ENCODE data around the gene SPAG6. TPM values are rescaled to one million over a fixed set of nuclear protein-coding genes. Genes with fewer than 3 reads are reported as not detected.

Gene SPAG6
- total RNA-seq, 1 donor from 2014 or later, result 10.4 TPM

GRCh38 chr10:22453320-22453719 is 108.0 kb downstream of the SPAG6 start:
- Histone ChIP-seq H3K36me3 (no peaks in the 10 kb centered on the region), H3K27me3 (ENCODE audit: low read depth) (no peaks in the 10 kb centered on the region), H3K4me3 (no peak overlapping the region), H3K4me1 (no peaks in the 10 kb centered on the region), H3K9me3 (no peaks in the 10 kb centered on the region), H3K27ac (no peak overlapping the region)
- intact Hi-C loops (cut with DNase I), result no loop called here
- DNase-seq, result no peak
- TF ChIP-seq, protein P1, sequence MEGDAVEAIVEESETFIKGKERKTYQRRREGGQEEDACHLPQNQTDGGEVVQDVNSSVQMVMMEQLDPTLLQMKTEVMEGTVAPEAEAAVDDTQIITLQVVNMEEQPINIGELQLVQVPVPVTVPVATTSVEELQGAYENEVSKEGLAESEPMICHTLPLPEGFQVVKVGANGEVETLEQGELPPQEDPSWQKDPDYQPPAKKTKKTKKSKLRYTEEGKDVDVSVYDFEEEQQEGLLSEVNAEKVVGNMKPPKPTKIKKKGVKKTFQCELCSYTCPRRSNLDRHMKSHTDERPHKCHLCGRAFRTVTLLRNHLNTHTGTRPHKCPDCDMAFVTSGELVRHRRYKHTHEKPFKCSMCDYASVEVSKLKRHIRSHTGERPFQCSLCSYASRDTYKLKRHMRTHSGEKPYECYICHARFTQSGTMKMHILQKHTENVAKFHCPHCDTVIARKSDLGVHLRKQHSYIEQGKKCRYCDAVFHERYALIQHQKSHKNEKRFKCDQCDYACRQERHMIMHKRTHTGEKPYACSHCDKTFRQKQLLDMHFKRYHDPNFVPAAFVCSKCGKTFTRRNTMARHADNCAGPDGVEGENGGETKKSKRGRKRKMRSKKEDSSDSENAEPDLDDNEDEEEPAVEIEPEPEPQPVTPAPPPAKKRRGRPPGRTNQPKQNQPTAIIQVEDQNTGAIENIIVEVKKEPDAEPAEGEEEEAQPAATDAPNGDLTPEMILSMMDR (IDR thresholded peaks at IDR 0.05), result no peak
- ATAC-seq, result no peak

DNA sequence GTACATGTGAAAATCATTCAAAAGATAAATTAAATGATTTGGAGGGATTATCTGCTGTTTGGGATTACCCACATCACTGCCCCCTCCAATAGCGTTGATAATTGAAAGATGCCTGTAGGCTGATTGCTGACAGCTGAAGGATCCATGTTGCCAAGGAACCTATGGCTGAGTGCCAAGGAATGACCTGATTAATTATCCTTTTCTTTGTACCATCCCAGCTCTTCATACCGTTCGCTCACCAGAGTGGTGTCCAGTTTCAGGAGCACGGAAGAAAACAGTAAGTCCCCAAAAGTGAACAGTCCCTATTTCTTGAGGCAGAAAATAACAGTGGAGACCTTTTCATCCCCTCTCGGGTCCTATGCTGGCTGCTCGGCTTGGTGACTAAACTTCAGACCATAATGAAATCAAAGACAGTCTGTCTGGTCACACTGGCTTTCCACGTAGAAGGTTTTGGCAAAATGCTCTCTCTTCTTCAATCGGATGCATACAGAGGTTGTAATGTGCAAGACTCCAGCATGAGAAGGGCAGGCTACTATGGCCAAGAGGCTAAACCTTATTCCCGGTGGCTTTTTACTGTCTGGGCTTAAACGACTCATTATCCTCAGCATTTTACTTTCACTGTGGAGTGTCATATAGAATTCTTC is 108.8 kb downstream of the SPAG6 start:
- no peaks in the 10 kb centered on the region for H3K4me1 ChIP-seq
- no peaks in the 10 kb centered on the region for H3K27me3 ChIP-seq (ENCODE audit: low read depth)
- TF ChIP-seq, protein P1 (IDR thresholded peaks at IDR 0.05), result no peak

GRCh38 chr10:22454634-22455033 is 109.3 kb downstream of the SPAG6 start:
- H3K4me3 ChIP-seq, result no peak overlapping the region
- H3K4me1 ChIP-seq, result no peaks in the 10 kb centered on the region
- no peak for DNase-seq
- no peaks in the 10 kb centered on the region for H3K27me3 ChIP-seq (ENCODE audit: low read depth)
- intact Hi-C loops (cut with DNase I), result no loop called here
- TF ChIP-seq, protein P1 (IDR thresholded peaks at IDR 0.05), result no peak
- H3K36me3 ChIP-seq, result no peaks in the 10 kb centered on the region
- no peak for ATAC-seq
- no peak overlapping the region for H3K27ac ChIP-seq
- no peaks in the 10 kb centered on the region for H3K9me3 ChIP-seq

More for the DNA sequence above, 108.8 kb downstream of the SPAG6 start:
- Histone ChIP-seq H3K36me3 (no peaks in the 10 kb centered on the region), H3K9me3 (no peaks in the 10 kb centered on the region), H3K4me3 (no peak overlapping the region), H3K27ac (no peak overlapping the region)
- no peak for DNase-seq
- ATAC-seq, result no peak
- intact Hi-C loops (cut with DNase I), result no loop called here

- Histone ChIP-seq H3K4me1 (no peaks in the 10 kb centered on the region), H3K36me3 (no peaks in the 10 kb centered on the region)
- no peak for ATAC-seq
Observed at GRCh38 chr10:22455068-22455857, 110.0 kb downstream of the SPAG6 start.

GRCh38 chr10:22456486-22456885 is 111.2 kb downstream of the SPAG6 start:
- Histone ChIP-seq H3K27ac (no peak overlapping the region), H3K4me3 (no peak overlapping the region), H3K9me3 (no peaks in the 10 kb centered on the region), H3K27me3 (ENCODE audit: low read depth) (no peaks in the 10 kb centered on the region), H3K36me3 (no peaks in the 10 kb centered on the region), H3K4me1 (no peaks in the 10 kb centered on the region)
- no peak for DNase-seq
- TF ChIP-seq, protein P1 (IDR thresholded peaks at IDR 0.05), result no peak
- no peak for ATAC-seq
- intact Hi-C loops (cut with DNase I), result no loop called here

More at GRCh38 chr10:22455068-22455857, 110.0 kb downstream of the SPAG6 start:
- Histone ChIP-seq H3K27ac (no peak overlapping the region), H3K4me3 (no peak overlapping the region), H3K9me3 (no peaks in the 10 kb centered on the region), H3K27me3 (ENCODE audit: low read depth) (no peaks in the 10 kb centered on the region)
- TF ChIP-seq, protein P1 (IDR thresholded peaks at IDR 0.05), result no peak
- intact Hi-C loops (cut with DNase I), result no loop called here
- no peak for DNase-seq
